ENCODE results near the gene CTNND2. TPM values are rescaled to one million over a fixed set of nuclear protein-coding genes. Genes with fewer than 3 reads are reported as not detected.

CTNND2 gene
- total RNA-seq, 4 donors from 2014 or later = 8.3 TPM; not detected in 3

DNA sequence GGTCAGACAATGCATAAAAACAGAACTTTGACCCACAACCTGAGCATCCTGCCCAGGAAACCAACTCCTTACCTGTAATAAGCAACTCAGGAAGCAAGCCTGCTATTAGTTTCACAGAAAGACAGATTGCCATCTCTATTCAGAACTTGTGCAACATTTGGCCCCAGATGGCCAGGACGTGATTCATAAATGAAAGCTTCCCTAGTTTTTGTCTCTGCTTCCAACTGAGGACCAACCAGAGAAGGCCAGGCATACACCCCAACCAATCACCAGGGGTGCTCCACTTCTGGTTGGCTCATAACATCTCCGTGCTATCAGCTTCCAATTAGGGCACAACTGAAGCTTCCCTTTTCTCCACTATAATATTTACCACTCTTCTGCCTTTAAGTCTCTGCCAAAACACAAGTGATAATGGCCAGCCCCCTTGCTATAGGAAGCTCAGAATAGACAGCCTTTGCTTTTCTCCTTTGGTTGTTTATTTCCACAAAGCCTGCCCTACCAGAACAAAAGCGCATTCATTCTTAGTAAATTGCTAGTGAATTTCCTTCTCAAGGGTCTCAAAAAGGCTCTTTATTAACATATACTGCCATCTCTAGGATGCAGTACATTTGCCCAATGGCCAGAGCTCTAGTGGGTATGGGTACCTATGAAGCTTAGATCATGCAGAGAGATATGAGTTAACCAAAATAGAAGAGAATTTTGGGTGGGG, 853.5 kb downstream of the CTNND2 start:
- TF ChIP-seq, protein P1, sequence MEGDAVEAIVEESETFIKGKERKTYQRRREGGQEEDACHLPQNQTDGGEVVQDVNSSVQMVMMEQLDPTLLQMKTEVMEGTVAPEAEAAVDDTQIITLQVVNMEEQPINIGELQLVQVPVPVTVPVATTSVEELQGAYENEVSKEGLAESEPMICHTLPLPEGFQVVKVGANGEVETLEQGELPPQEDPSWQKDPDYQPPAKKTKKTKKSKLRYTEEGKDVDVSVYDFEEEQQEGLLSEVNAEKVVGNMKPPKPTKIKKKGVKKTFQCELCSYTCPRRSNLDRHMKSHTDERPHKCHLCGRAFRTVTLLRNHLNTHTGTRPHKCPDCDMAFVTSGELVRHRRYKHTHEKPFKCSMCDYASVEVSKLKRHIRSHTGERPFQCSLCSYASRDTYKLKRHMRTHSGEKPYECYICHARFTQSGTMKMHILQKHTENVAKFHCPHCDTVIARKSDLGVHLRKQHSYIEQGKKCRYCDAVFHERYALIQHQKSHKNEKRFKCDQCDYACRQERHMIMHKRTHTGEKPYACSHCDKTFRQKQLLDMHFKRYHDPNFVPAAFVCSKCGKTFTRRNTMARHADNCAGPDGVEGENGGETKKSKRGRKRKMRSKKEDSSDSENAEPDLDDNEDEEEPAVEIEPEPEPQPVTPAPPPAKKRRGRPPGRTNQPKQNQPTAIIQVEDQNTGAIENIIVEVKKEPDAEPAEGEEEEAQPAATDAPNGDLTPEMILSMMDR (IDR thresholded peaks at IDR 0.05; ENCODE audit: low read depth) = no peak

DNA sequence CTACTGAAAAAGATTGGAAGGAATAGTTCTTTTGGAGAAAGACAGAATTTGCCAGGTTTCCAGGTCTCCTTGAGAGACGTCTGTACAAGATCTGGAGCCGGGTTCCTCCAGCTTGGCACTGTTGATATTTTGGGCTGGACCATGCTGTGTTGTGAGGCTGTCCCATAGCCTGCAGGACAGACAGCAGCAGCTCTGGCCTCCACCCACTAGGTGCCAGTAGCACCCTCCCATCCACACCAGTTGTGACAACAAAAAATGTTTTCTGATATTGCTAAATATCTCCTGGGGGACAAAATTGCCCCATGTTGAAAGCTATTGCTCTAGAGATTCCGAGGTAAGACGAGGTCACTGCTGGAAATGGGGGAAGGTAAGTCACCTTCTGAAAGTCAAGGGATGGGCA, 855.5 kb downstream of the CTNND2 start:
- TF ChIP-seq, protein P1 (IDR thresholded peaks at IDR 0.05; ENCODE audit: low read depth) = no peak

DNA sequence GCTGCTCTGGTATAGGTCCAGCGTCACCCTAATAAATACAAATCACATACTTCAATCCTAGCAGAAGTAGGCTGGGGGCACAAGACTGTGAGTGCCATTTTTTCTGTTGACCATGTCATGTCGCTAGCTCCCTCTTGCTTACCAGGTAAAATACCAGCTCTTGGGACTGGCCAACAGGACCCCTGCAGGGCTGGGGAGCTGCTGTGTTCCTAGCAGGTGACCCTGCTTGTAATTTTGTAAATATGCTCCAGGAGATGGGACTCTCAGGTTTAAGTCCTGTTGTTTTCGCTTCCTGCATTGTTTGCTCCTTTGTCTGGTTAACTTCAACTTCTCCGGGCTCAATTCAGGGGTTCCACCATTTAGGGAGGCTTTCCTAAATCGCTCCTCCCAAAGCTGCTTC, 856.6 kb downstream of the CTNND2 start:
- TF ChIP-seq, protein P1 (IDR thresholded peaks at IDR 0.05; ENCODE audit: low read depth) = no peak

DNA sequence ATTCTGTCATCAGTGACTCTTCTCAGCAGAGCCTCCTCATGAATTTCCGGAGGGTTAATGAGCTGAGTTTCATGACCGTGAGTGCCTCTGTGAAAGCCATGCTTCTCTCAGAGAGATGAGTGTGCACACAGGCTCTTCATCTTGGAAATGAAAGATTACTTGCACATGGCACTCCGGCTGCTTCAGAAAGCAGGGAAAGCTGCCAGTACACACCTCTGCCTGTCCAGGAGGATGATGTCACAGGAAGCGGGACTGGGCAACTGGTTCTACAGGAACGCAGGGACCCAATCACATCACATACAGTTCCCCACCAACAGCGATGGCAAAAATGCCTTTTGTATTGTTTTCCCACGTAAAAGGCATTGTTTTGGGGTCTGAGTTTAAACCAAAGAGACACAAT, 857.2 kb downstream of the CTNND2 start:
- TF ChIP-seq, protein P1 (IDR thresholded peaks at IDR 0.05; ENCODE audit: low read depth) = no peak

DNA sequence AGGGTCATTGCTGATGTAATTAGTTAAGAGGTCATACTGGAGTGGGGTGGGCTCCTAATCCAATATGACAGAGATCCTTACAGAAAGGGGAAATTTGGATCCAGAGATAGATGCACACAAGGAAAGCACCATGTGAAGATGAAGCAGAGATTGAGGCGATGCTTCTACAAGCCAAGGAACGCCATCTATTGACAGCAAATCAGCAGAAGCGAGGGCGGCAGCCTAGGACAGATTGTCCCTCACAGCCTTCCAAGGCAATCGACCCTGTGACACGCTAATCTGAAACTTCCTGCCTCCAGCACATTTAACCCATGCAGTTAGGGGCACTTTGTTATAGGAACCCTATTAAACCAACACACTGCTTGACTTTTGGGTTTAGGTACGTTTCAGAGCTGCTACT, 858.1 kb downstream of the CTNND2 start:
- TF ChIP-seq, protein P1 (IDR thresholded peaks at IDR 0.05; ENCODE audit: low read depth) = no peak

DNA sequence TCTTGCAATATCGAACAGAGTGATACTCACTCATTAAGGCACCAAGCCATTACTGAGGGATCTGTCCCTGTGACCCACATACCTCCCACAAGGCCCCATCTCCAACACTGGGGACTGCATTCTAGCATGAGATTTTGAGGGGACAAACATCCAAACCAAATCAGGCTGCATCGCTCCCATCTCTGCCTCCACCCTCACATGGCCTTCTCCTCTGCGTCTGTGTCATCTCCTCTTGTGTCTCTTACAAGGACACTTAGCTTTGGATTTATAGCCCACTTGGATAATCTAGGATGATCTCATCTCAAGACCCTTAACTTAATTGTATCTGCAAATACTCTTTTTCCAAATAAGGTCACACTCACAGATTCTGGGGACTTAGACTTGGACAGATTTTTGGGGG, 858.8 kb downstream of the CTNND2 start:
- TF ChIP-seq, protein P1 (IDR thresholded peaks at IDR 0.05; ENCODE audit: low read depth) = no peak

DNA sequence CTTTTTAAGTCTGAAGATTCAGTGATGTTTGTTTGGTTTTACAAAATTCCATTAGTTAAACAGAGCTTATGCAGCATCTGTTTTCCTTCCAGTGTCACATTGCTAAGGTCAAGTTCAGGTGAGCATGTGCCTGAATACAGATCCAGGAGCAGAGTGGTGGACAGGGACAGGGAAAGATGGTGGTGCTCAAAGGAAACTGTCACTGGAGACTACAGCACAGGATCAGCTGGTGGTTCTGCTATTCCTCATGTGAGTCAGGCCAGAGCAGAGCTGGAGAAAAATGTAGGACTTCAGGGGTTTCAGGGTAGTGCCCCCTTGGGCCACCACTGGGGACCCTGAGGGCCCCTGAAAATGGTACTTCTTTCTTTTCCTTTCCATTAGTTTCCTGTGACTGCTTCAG, 859.7 kb downstream of the CTNND2 start:
- TF ChIP-seq, protein P1 (IDR thresholded peaks at IDR 0.05; ENCODE audit: low read depth) = no peak

Data from subcutaneous adipose tissue (tissue), 4 donors.